H1 (cell line): ENCODE measurements around the gene FAR1. TPM values are rescaled to one million over a fixed set of nuclear protein-coding genes. Genes with fewer than 3 reads are reported as not detected.

Source experiments
- CTCF ChIA-PET: fragments of 300-600 bp; sonication (Branson Sonifier 250); formaldehyde crosslinking; loops from one replicate; lab custom pipeline; 2021; ENCODE audit not compliant: partially characterized antibody; lab: Charles Lee
- POLR2A ChIA-PET: fragments of 300-600 bp; sonication (Branson Sonifier 250); formaldehyde crosslinking; loops from one replicate; lab custom pipeline; 2021; ENCODE audit warnings: inconsistent platforms; ENCODE audit not compliant: partially characterized antibody; lab: Charles Lee
- DNase-seq, 2 experiments: peaks; one replicate each; pipeline versions ENCODE4 v3.0.0 to v3.0.0-alpha.2; 2010 to 2022; ENCODE audit warnings: low spot score in 2 of 2, low read depth in 1 of 2, mixed read lengths in 1 of 2
- FAIRE-seq: peaks from 2 replicates; lab custom pipeline; 2011; peaks lifted over from hg19 to GRCh38; lab: Jason Lieb, UNC
- H2AFZ ChIP-seq: 2 replicates; pipeline ENCODE4 v1.8.1; 2012; ENCODE audit warnings: low read length, inconsistent platforms
- H2AK5ac ChIP-seq: 2 replicates; pipeline ENCODE4 v1.6.1; 2013; ENCODE audit warnings: low read depth, low read length
- H2BK120ac ChIP-seq: replicated peaks from 2 replicates; pipeline ENCODE3; 2013; ENCODE audit warnings: low read depth, low read length, inconsistent platforms
- H2BK12ac ChIP-seq: 2 replicates; pipeline ENCODE4 v1.6.1; 2013; ENCODE audit warnings: low read depth, low read length
- H2BK15ac ChIP-seq: 2 replicates; pipeline ENCODE4 v1.6.1; 2013; ENCODE audit warnings: low read length
- H2BK20ac ChIP-seq: 2 replicates; pipeline ENCODE4 v1.6.1; 2013; ENCODE audit warnings: low read length
- H2BK5ac ChIP-seq: 2 replicates; pipeline ENCODE4 v1.6.1; 2013; ENCODE audit warnings: low read depth, low read length
- H3K14ac ChIP-seq: 2 replicates; pipeline ENCODE4 v1.6.1; 2013; ENCODE audit warnings: inconsistent platforms; ENCODE audit not compliant: insufficient read length
- H3K18ac ChIP-seq: 2 replicates; pipeline ENCODE4 v1.6.1; 2013; ENCODE audit warnings: low read length; ENCODE audit errors: extremely low read depth
- H3K23ac ChIP-seq: 2 replicates; pipeline ENCODE4 v1.6.1; 2013; ENCODE audit warnings: inconsistent platforms; ENCODE audit not compliant: insufficient read length
- H3K23me2 ChIP-seq: 2 replicates; pipeline ENCODE4 v1.6.1; 2013; ENCODE audit warnings: low read depth, low read length
- H3K27ac ChIP-seq: 2 replicates; pipeline ENCODE4 v1.6.1; 2011; ENCODE audit warnings: low read depth, low read length, inconsistent platforms
- H3K27me3 ChIP-seq, 4 experiments: replicated peaks in 1 of 4; 1 replicate in 1 of 4; 2 replicates in 3 of 4; pipeline versions ENCODE4 v1.6.1 to v1.8.1; 2011 to 2013; ENCODE audit warnings: low read length in 3 of 4, mild to moderate bottlenecking in 3 of 4, inconsistent platforms in 2 of 4, mixed read lengths in 2 of 4, moderate library complexity in 1 of 4; ENCODE audit not compliant: control insufficient read depth in 3 of 4, insufficient read depth in 3 of 4; ENCODE audit errors: extremely low read depth in 1 of 4
- H3K36me3 ChIP-seq, 4 experiments: 2 replicates each; pipeline versions ENCODE4 v1.6.1 to v1.8.1; 2011 to 2013; ENCODE audit warnings: mild to moderate bottlenecking in 4 of 4, low read length in 3 of 4, moderate library complexity in 2 of 4, control low read depth in 1 of 4, inconsistent platforms in 1 of 4; ENCODE audit not compliant: insufficient read depth in 4 of 4, control insufficient read depth in 2 of 4
- H3K4ac ChIP-seq: replicated peaks from 2 replicates; pipeline ENCODE3; 2013; ENCODE audit warnings: low read length, low read depth, mixed read lengths, inconsistent platforms; ENCODE audit not compliant: insufficient read length
- H3K4me1 ChIP-seq, 4 experiments: replicated peaks in 1 of 4; 1 replicate in 1 of 4; 2 replicates in 3 of 4; pipeline versions ENCODE4 v1.6.1 to v1.8.1; 2011 to 2013; ENCODE audit warnings: low read length in 3 of 4, inconsistent platforms in 2 of 4, mixed read lengths in 1 of 4; ENCODE audit not compliant: insufficient read depth in 4 of 4, control insufficient read depth in 3 of 4
- H3K4me2 ChIP-seq, 2 experiments: 2 replicates each; pipeline versions ENCODE4 v1.6.1 to v1.8.1; 2011 to 2013; ENCODE audit warnings: low read depth in 2 of 2, low read length in 2 of 2, control low read depth in 1 of 2, inconsistent platforms in 1 of 2, mild to moderate bottlenecking in 1 of 2; ENCODE audit not compliant: insufficient read depth in 1 of 2
- H3K4me3 ChIP-seq, 4 experiments: fragments of 200-600, 300-600 bp in 1 of 4; sonication (generic), shearing (Covaris generic), sonication (Bioruptor Twin) in 1 of 4; 2 replicates each; pipeline versions ENCODE4 v1.5.1 to v1.8.1; 2011 to 2016; ENCODE audit warnings: low read length in 4 of 4, low read depth in 3 of 4, control low read depth in 2 of 4, inconsistent platforms in 2 of 4, mild to moderate bottlenecking in 2 of 4, mixed read lengths in 1 of 4, moderate library complexity in 1 of 4; ENCODE audit not compliant: insufficient read depth in 2 of 4; ENCODE audit errors: extremely low read depth in 1 of 4
- H3K56ac ChIP-seq: replicated peaks from 2 replicates; pipeline ENCODE3; 2013; ENCODE audit warnings: low read depth, mild to moderate bottlenecking, mixed read lengths, low read length, inconsistent platforms; ENCODE audit not compliant: insufficient read length
- H3K79me1 ChIP-seq: 2 replicates; pipeline ENCODE4 v1.6.1; 2013; ENCODE audit warnings: low read depth, low read length, control low read depth
- H3K79me2 ChIP-seq, 2 experiments: 2 replicates each; pipeline versions ENCODE4 v1.6.1 to v1.8.1; 2012 to 2013; ENCODE audit warnings: low read length in 2 of 2, mild to moderate bottlenecking in 2 of 2, inconsistent platforms in 1 of 2; ENCODE audit not compliant: insufficient read depth in 2 of 2, control insufficient read depth in 1 of 2
- H3K9ac ChIP-seq, 4 experiments: replicated peaks in 1 of 4; 1 replicate in 1 of 4; 2 replicates in 3 of 4; pipeline versions ENCODE4 v1.6.1 to v1.8.1; 2011 to 2013; ENCODE audit warnings: low read depth in 3 of 4, low read length in 3 of 4, control low read depth in 2 of 4, mild to moderate bottlenecking in 2 of 4, moderate library complexity in 2 of 4, inconsistent platforms in 1 of 4; ENCODE audit errors: extremely low read depth in 1 of 4
- H3K9me3 ChIP-seq, 2 experiments: 2 replicates each; pipeline versions ENCODE4 v1.6.1 to v1.8.1; 2012 to 2013; ENCODE audit warnings: mild to moderate bottlenecking in 2 of 2, moderate library complexity in 2 of 2, control low read depth in 1 of 2, inconsistent platforms in 1 of 2, low read depth in 1 of 2, low read length in 1 of 2, mixed read lengths in 1 of 2; ENCODE audit not compliant: insufficient read depth in 2 of 2
- H4K20me1 ChIP-seq, 2 experiments: replicated peaks in 1 of 2; 2 replicates each; pipeline versions ENCODE3 to v1.8.1; 2011 to 2013; ENCODE audit warnings: inconsistent platforms in 2 of 2, low read length in 2 of 2, mild to moderate bottlenecking in 1 of 2; ENCODE audit not compliant: insufficient read depth in 2 of 2, control insufficient read depth in 1 of 2
- H4K5ac ChIP-seq: 2 replicates; pipeline ENCODE4 v1.6.1; 2013; ENCODE audit warnings: low read length, low read depth, mixed read lengths, inconsistent platforms; ENCODE audit not compliant: insufficient read length
- H4K8ac ChIP-seq: 2 replicates; pipeline ENCODE4 v1.8.0; 2013; ENCODE audit warnings: mild to moderate bottlenecking, moderate library complexity, low read length, inconsistent platforms; ENCODE audit not compliant: insufficient read depth; ENCODE audit errors: extremely low read depth
- H4K91ac ChIP-seq: replicated peaks from 2 replicates; pipeline ENCODE3; 2013; ENCODE audit warnings: low read length, mixed read lengths, inconsistent platforms; ENCODE audit not compliant: insufficient read length
- ASH2L ChIP-seq: fragments of 200-600, 300-600 bp; sonication (generic); IDR thresholded peaks from one replicate; pipeline ENCODE4 v1.7.1; 2017; ENCODE audit warnings: low read length
- JUND ChIP-seq: IDR thresholded peaks from 2 replicates; pipeline ENCODE4 v1.6.1; 2011; ENCODE audit warnings: mild to moderate bottlenecking, improper control_type of control experiment, low read length
- POLR2A ChIP-seq, 2 experiments: IDR thresholded peaks; 1 replicate in 1 of 2; 2 replicates in 1 of 2; pipeline ENCODE4 v1.6.1; 2011; ENCODE audit warnings: low read depth in 2 of 2, low read length in 2 of 2, mild to moderate bottlenecking in 2 of 2; ENCODE audit errors: control extremely low read depth in 1 of 2
- RAD21 ChIP-seq, 2 experiments: IDR thresholded peaks in 1 of 2; conservative IDR thresholded peaks in 1 of 2; 2 replicates each; pipeline ENCODE4 v1.6.1; 2011; ENCODE audit warnings: low read depth in 2 of 2, low read length in 2 of 2, improper control_type of control experiment in 1 of 2, inconsistent platforms in 1 of 2, mild to moderate bottlenecking in 1 of 2, moderate library complexity in 1 of 2
- TBP ChIP-seq: IDR thresholded peaks from 2 replicates; pipeline ENCODE4 v1.6.1; 2011; ENCODE audit warnings: low read depth, low read length, improper control_type of control experiment
- USF2 ChIP-seq: IDR thresholded peaks from 2 replicates; pipeline ENCODE4 v1.6.1; 2011; ENCODE audit warnings: low read length, improper control_type of control experiment
- ZNF274 ChIP-seq: IDR thresholded peaks from 2 replicates; pipeline ENCODE4 v1.7.0; 2012; ENCODE audit warnings: low read length, borderline replicate concordance; ENCODE audit errors: extremely low read depth
- WGBS, 2 experiments: shearing (Covaris generic) in 1 of 2; methylation state at CpG; one replicate each; pipeline versions ENCODE4 v1.1.6 to v1.1.7; 2013 to 2015; ENCODE audit warnings: low lambda C conversion rate in 2 of 2, mixed read lengths in 2 of 2, inconsistent platforms in 1 of 2, low coverage in 1 of 2, missing lambda C conversion rate in 1 of 2; ENCODE audit not compliant: insufficient replicate concordance in 2 of 2, insufficient coverage in 1 of 2, insufficient read length in 1 of 2; ENCODE audit errors: extremely low coverage in 1 of 2, missing lambda C conversion rate in 1 of 2; 5-methylcytosine and 5-hydroxymethylcytosine counted together
- polyA plus RNA-seq, 7 experiments: library from polyadenylated mRNA; depleted of rRNA in 3 of 7; stranded (reverse) in 5 of 7; unstranded in 2 of 7; fragments of >200 nt in 5 of 7; fragments of 200-250 nt in 2 of 7; gene quantifications; 1 replicate in 5 of 7; 2 replicates in 1 of 7; 4 replicates in 1 of 7; pipeline versions ENCODE4 v1.2.1 to v1.2.3, GENCODE V29; 2011 to 2013; ENCODE audit warnings: missing spikeins in 2 of 7, mixed read lengths in 2 of 7
- total RNA-seq: library from RNA; stranded (reverse); fragmentation: NEBNext Ultra II Directional; extraction: Animal tissue kit (Norgen Biotek cat#: 25700); gene quantifications from 2 replicates; pipeline ENCODE4 v1.2.1, GENCODE V29; 2021

The FAR1 gene
- total and polyA plus RNA-seq, 2 of the 8 experiments (the other 6 are each of a cell fraction or from before 2014, with no cell fraction given), result 29.7 to 68.5 TPM

- no peak overlapping the region for H3K56ac ChIP-seq
- no peak overlapping the region for H3K4ac ChIP-seq
- ChIA-PET POLR2A (interaction anchor here (1.3 kb wide), 1 partner anchor 20 kb away, joined by 3 read pairs; no protein-coding TSS in a partner anchor), CTCF (no interaction called here)
- H3K9ac ChIP-seq, result no peak overlapping the region
- H3K4me2 ChIP-seq, result no peak overlapping the region
- TF ChIP-seq JUND (no peak), RAD21 (IDR thresholded peaks at IDR 0.05 in 1 of 2, conservative IDR thresholded peaks at IDR 0.05 in 1 of 2; ENCODE audit: low read depth in 2 of 2, low read length in 2 of 2) (no peak), USF2 (no peak), ASH2L (no peak), POLR2A (IDR thresholded peaks at IDR 0.05; ENCODE audit: control extremely low read depth in 1 of 2, low read depth in 2 of 2, low read length in 2 of 2) (no peak), TBP (no peak), ZNF274 (no peak)
- H3K4me1 ChIP-seq, result no peaks in the 10 kb centered on the region; a peak in 1 of 7 replicates
- no peak overlapping the region for H3K4me3 ChIP-seq
- H3K27ac ChIP-seq, result no peak overlapping the region
- no peak overlapping the region for H3K18ac ChIP-seq
- no peak overlapping the region for H4K5ac ChIP-seq
- WGBS, 2 experiments, result 88% methylated on average over 1 of the region's 1 CpG; no CpG with 5 or more reads in 1 of the 2 experiments
- H3K9me3 ChIP-seq, result no peaks in the 10 kb centered on the region
- no peak for DNase-seq
- no peak overlapping the region for H3K23ac ChIP-seq
- peaks cover 0 to 29% (median 6%) of the 10 kb centered on the region in 4 experiments; a peak in 4 of 8 replicates for H3K36me3 ChIP-seq
- no peaks in the 10 kb centered on the region for H3K27me3 ChIP-seq
- H2AK5ac ChIP-seq, result no peak overlapping the region
- H2BK20ac ChIP-seq, result no peak overlapping the region
- H3K14ac ChIP-seq, result no peak overlapping the region
- no peaks in the 10 kb centered on the region for H3K23me2 ChIP-seq
- no peak for FAIRE-seq
- peaks cover 0 to 7% of the 10 kb centered on the region in 2 experiments; a peak in 1 of 4 replicates for H3K79me2 ChIP-seq
- no peak overlapping the region for H4K8ac ChIP-seq
- H3K79me1 ChIP-seq, result no peaks in the 10 kb centered on the region
- H4K91ac ChIP-seq, result no peak overlapping the region
- no peak overlapping the region for H2AFZ ChIP-seq
- no peak overlapping the region for H2BK120ac ChIP-seq
- no peaks in the 10 kb centered on the region for H4K20me1 ChIP-seq
- no peak overlapping the region for H2BK12ac ChIP-seq
- no peak overlapping the region for H2BK5ac ChIP-seq
- H2BK15ac ChIP-seq, result no peak overlapping the region
These were observed 31.4 kb downstream of the FAR1 start for GRCh38 chr11:13699870-13700269.
